ELR (cell line): Measurements from ENCODE around the gene IL10.
A peak's percentile ranks its signal among the peaks of the same experiment; 100 is the strongest.
"Not testable (repeated sequence)": the region's sequence is repeated elsewhere in the genome, so short reads cannot be mapped to it uniquely, and the experiment has no call there.

Experiments used
- DNase-seq: peaks from one replicate; pipeline ENCODE4 v3.0.0-alpha.2; 2015; ENCODE audit warnings: low read depth

IL10 gene

GRCh38 chr1:206765771-206766170 lies 6.5 kb downstream of the IL10 start:
- DNase-seq = not testable (repeated sequence)

GRCh38 chr1:206762741-206763364 lies 9.4 kb downstream of the IL10 start:
- not testable (repeated sequence) for DNase-seq

- DNase-seq = no peak
These were observed 11.0 kb downstream of the IL10 start for GRCh38 chr1:206761159-206761768.

GRCh38 chr1:206760590-206760989 lies 11.7 kb downstream of the IL10 start:
- no peak for DNase-seq

- DNase-seq = no peak
These were observed 14.6 kb downstream of the IL10 start for GRCh38 chr1:206757524-206758266.

GRCh38 chr1:206754011-206754410 lies 18.3 kb downstream of the IL10 start:
- DNase-seq = peak; percentile 32

- peak; percentile 76 for DNase-seq
These were observed 19.2 kb downstream of the IL10 start for GRCh38 chr1:206753141-206753540.

- no peak for DNase-seq
These were observed 19.8 kb downstream of the IL10 start for GRCh38 chr1:206752481-206752880.

- no peak for DNase-seq
These were observed 20.4 kb downstream of the IL10 start for GRCh38 chr1:206751891-206752290.

GRCh38 chr1:206748348-206749030 lies 23.8 kb downstream of the IL10 start:
- DNase-seq = peak; percentile 40

- no peak for DNase-seq
These were observed 27.0 kb downstream of the IL10 start for GRCh38 chr1:206745301-206745700.

- peak; percentile 31 for DNase-seq
These were observed 27.6 kb downstream of the IL10 start for GRCh38 chr1:206744683-206745082.

- no peak for DNase-seq
These were observed 29.4 kb downstream of the IL10 start for GRCh38 chr1:206742719-206743383.

GRCh38 chr1:206741142-206741701 lies 31.1 kb downstream of the IL10 start:
- no peak for DNase-seq

- peak; percentile 74 for DNase-seq
These were observed 32.8 kb downstream of the IL10 start for GRCh38 chr1:206739411-206740076.

- peak; percentile 63 for DNase-seq
These were observed 33.6 kb downstream of the IL10 start for GRCh38 chr1:206738370-206739366.

- no peak for DNase-seq
These were observed 34.5 kb downstream of the IL10 start for GRCh38 chr1:206737729-206738201.

- DNase-seq = no peak
These were observed 35.2 kb downstream of the IL10 start for GRCh38 chr1:206736878-206737728.

- DNase-seq = peak; percentile 51
These were observed 36.7 kb downstream of the IL10 start for GRCh38 chr1:206735553-206736031.
